ENCODE data around the gene REV3L.
A peak's percentile ranks its signal among the peaks of the same experiment; 100 is the strongest.
"Not testable (repeated sequence)": the region's sequence is repeated elsewhere in the genome, so short reads cannot be mapped to it uniquely, and the experiment has no call there.

REV3L gene

DNA sequence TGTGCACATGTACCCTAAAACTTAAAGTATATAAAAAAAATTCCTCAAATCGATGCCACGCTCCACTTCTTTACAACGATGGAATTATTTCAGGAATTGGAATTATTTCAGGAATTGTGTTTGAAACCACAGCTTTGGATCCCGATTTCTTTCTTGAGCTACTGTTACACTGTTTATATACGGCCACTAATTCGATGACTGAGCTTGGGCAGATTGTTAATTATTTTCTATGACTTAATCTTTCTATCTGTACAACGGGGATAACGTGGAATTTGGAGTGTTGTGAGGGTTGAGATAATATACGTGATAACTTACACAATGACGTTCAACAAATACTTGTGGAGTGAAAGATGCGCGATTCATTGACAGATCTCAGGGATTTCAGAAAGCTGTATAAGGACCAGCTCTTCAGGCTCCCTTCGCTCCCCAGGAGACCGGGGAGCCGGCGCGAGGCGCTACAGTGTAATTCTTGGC is 224.4 kb downstream of the REV3L start:
- H3K27ac ChIP-seq (replicated peaks) = peak overlapping the region; percentile 27; the same call in 1 of the 2 replicates
- H3K4me3 ChIP-seq (replicated peaks; ENCODE audit: insufficient read depth, low read length) = peak overlapping the region; percentile 35
- DNase-seq (ENCODE audit: low read depth in 1 of 2, low spot score in 1 of 2) = no peak
- no peak for TF ChIP-seq GABPA (IDR thresholded peaks at IDR 0.05; ENCODE audit: low read depth)
- H3K27me3 ChIP-seq (ENCODE audit: insufficient read depth, poor library complexity, severe bottlenecking) = no peaks in the 10 kb centered on the region

DNA sequence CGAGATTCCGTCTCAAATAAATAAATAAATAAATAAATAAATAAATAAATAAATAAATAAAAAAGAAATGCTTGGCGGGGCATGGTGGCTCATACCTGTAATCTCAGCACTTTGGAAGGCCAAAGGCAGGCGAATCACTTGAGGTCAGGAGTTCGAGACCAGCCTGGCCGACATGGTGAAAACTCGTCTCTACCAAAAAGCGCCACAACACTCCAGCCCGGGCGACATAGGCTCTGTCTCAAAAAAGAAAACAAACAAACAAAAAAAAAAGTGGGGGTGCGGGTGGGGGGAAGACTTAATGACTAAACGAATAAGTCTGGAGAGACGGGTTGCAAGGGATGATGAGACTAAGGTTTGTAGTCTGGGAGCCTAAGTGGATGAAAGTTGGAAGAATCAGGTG is 225.0 kb downstream of the REV3L start:
- TF ChIP-seq POLR2AphosphoS5 (IDR thresholded peaks at IDR 0.05; ENCODE audit: low read depth) (no peak), SPI1 (IDR thresholded peaks at IDR 0.05; ENCODE audit: borderline replicate concordance, low read depth) (no peak), GABPA (IDR thresholded peaks at IDR 0.05; ENCODE audit: low read depth) (no peak)
- TF ChIP-seq, protein P1, sequence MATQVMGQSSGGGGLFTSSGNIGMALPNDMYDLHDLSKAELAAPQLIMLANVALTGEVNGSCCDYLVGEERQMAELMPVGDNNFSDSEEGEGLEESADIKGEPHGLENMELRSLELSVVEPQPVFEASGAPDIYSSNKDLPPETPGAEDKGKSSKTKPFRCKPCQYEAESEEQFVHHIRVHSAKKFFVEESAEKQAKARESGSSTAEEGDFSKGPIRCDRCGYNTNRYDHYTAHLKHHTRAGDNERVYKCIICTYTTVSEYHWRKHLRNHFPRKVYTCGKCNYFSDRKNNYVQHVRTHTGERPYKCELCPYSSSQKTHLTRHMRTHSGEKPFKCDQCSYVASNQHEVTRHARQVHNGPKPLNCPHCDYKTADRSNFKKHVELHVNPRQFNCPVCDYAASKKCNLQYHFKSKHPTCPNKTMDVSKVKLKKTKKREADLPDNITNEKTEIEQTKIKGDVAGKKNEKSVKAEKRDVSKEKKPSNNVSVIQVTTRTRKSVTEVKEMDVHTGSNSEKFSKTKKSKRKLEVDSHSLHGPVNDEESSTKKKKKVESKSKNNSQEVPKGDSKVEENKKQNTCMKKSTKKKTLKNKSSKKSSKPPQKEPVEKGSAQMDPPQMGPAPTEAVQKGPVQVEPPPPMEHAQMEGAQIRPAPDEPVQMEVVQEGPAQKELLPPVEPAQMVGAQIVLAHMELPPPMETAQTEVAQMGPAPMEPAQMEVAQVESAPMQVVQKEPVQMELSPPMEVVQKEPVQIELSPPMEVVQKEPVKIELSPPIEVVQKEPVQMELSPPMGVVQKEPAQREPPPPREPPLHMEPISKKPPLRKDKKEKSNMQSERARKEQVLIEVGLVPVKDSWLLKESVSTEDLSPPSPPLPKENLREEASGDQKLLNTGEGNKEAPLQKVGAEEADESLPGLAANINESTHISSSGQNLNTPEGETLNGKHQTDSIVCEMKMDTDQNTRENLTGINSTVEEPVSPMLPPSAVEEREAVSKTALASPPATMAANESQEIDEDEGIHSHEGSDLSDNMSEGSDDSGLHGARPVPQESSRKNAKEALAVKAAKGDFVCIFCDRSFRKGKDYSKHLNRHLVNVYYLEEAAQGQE (IDR thresholded peaks at IDR 0.05; ENCODE audit: insufficient replicate concordance, low read depth) = no peak
- TF ChIP-seq, protein P2, sequence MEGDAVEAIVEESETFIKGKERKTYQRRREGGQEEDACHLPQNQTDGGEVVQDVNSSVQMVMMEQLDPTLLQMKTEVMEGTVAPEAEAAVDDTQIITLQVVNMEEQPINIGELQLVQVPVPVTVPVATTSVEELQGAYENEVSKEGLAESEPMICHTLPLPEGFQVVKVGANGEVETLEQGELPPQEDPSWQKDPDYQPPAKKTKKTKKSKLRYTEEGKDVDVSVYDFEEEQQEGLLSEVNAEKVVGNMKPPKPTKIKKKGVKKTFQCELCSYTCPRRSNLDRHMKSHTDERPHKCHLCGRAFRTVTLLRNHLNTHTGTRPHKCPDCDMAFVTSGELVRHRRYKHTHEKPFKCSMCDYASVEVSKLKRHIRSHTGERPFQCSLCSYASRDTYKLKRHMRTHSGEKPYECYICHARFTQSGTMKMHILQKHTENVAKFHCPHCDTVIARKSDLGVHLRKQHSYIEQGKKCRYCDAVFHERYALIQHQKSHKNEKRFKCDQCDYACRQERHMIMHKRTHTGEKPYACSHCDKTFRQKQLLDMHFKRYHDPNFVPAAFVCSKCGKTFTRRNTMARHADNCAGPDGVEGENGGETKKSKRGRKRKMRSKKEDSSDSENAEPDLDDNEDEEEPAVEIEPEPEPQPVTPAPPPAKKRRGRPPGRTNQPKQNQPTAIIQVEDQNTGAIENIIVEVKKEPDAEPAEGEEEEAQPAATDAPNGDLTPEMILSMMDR (IDR thresholded peaks at IDR 0.05; ENCODE audit: insufficient read depth, low read length) = no peak
- DNase-seq (ENCODE audit: low read depth in 1 of 2, low spot score in 1 of 2) = no peak
- Histone ChIP-seq H3K27ac (replicated peaks) (no peak overlapping the region), H3K4me3 (replicated peaks; ENCODE audit: insufficient read depth, low read length) (no peak overlapping the region), H3K27me3 (ENCODE audit: insufficient read depth, poor library complexity, severe bottlenecking) (no peaks in the 10 kb centered on the region)

DNA sequence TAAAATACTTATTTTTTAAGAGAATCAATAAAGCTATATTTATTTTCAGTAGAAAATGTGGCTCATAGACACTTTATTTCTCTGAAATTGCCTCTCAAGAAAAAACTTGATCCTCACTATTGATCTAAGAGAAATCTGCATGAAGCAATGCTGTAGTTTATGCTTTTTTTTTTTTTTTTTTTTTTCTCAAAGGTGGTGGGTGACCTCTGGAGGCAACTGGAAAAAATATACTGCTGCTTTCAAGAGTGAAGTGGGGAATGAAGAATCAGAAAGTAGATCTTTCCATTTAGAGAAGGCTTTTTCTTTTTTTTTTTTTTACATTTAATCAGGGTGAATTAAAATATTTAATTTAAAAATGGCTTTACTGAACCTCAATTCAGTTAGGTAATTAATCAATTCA is 226.4 kb downstream of the REV3L start:
- TF ChIP-seq, protein P2 (IDR thresholded peaks at IDR 0.05; ENCODE audit: insufficient read depth, low read length) = no peak
- TF ChIP-seq, protein P1 (IDR thresholded peaks at IDR 0.05; ENCODE audit: insufficient replicate concordance, low read depth) = no peak
- TF ChIP-seq POLR2AphosphoS5 (IDR thresholded peaks at IDR 0.05; ENCODE audit: low read depth) = no peak
- TF ChIP-seq GABPA (IDR thresholded peaks at IDR 0.05; ENCODE audit: low read depth) = no peak
- no peak for TF ChIP-seq SPI1 (IDR thresholded peaks at IDR 0.05; ENCODE audit: borderline replicate concordance, low read depth)
- Histone ChIP-seq H3K4me3 (replicated peaks; ENCODE audit: insufficient read depth, low read length) (no peak overlapping the region), H3K27me3 (ENCODE audit: insufficient read depth, poor library complexity, severe bottlenecking) (no peaks in the 10 kb centered on the region), H3K27ac (replicated peaks) (no peak overlapping the region)
- no peak for DNase-seq (ENCODE audit: low read depth in 1 of 2, low spot score in 1 of 2)

DNA sequence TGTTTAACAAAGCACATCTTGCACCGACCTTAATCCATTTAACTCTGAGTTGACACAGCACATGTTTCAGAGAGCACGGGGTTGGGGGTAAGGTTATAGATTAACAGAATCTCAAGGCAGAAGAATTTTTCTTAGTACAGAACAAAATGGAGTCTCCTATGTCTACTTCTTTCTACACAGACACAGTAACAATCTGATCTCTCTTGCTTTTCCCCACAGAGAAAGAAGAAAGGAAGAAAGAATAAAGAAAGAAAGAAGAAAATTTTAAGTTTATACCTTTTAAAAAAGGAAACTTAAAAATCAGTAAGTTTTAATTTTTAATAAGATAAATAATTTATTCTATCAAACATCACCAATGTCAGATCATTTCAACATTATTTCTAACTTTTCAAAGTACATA is 227.2 kb downstream of the REV3L start:
- not testable (repeated sequence) for H3K4me3 ChIP-seq (replicated peaks; ENCODE audit: insufficient read depth, low read length); H3K27me3 ChIP-seq (ENCODE audit: insufficient read depth, poor library complexity, severe bottlenecking); DNase-seq (ENCODE audit: low read depth in 1 of 2, low spot score in 1 of 2); H3K27ac ChIP-seq (replicated peaks)

DNA sequence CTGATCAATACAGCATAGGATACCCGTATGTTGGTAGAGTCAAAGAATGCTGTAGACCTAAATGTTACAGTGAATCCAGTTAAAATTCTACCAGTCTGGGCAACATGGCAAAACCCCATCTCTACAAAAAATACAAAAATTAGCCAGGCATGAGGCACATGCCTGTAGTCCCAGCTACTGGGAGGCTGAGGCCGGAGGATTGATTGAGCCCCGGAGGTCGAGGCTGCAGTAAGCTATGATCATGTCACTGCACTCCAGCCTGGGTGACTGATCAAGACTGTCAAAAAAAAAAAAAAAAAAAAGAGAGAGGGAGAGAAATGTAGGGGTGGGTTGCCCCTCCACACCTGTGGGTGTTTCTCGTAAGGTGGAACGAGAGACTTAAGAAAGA is 228.2 kb downstream of the REV3L start:
- no peak overlapping the region for H3K4me3 ChIP-seq (replicated peaks; ENCODE audit: insufficient read depth, low read length)
- H3K27ac ChIP-seq (replicated peaks) = no peak overlapping the region
- no peaks in the 10 kb centered on the region for H3K27me3 ChIP-seq (ENCODE audit: insufficient read depth, poor library complexity, severe bottlenecking)
- TF ChIP-seq GABPA (IDR thresholded peaks at IDR 0.05; ENCODE audit: low read depth) (no peak), SPI1 (IDR thresholded peaks at IDR 0.05; ENCODE audit: borderline replicate concordance, low read depth) (no peak), POLR2AphosphoS5 (IDR thresholded peaks at IDR 0.05; ENCODE audit: low read depth) (no peak)
- TF ChIP-seq, protein P1 (IDR thresholded peaks at IDR 0.05; ENCODE audit: insufficient replicate concordance, low read depth) = no peak
- TF ChIP-seq, protein P2 (IDR thresholded peaks at IDR 0.05; ENCODE audit: insufficient read depth, low read length) = no peak
- DNase-seq (ENCODE audit: low read depth in 1 of 2, low spot score in 1 of 2) = no peak

Data from HL-60 (cell line).